A673 (cell line): ENCODE data around the gene MKRN2.

ENCODE experiments used
- EZH2 ChIP-seq: fragments of 200-600 bp; sonication (generic); IDR thresholded peaks from 2 replicates; pipeline ENCODE4 v1.6.1; 2017; ENCODE audit warnings: borderline replicate concordance, low read depth, mild to moderate bottlenecking, mixed read lengths, antibody characterized with exemption, low read length; ENCODE audit not compliant: poor library complexity, severe bottlenecking
- TF ChIP-seq, protein P1 (sequence below): fragments of 300-800, 200-600 bp; sonication (generic); conservative IDR thresholded peaks from 2 replicates; pipeline ENCODE4 v1.5.1; 2017; ENCODE audit warnings: low read depth, mild to moderate bottlenecking, antibody characterized with exemption, low read length, moderate library complexity, mixed read lengths

DNA sequence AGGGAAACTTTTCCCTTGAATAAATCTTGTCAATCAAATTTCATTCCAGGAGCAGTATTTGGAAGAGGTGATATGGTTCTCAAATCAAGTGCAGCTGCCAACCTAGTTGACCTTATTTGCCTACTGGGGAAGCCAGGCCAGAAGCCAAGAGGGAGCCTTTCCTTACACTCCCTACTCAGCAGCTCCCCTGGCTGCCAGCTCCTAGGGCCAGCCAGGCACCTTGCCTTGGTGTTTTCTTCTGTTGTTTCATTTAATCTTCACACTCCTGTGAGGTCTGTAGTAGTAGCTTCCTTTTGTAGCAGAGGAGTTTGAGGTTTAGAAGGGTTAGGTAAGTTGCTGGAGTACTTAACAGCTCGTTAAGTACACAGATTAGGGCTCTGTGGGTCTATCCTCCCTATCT lies 34.2 kb upstream of the MKRN2 start:
- TF ChIP-seq, protein P1, sequence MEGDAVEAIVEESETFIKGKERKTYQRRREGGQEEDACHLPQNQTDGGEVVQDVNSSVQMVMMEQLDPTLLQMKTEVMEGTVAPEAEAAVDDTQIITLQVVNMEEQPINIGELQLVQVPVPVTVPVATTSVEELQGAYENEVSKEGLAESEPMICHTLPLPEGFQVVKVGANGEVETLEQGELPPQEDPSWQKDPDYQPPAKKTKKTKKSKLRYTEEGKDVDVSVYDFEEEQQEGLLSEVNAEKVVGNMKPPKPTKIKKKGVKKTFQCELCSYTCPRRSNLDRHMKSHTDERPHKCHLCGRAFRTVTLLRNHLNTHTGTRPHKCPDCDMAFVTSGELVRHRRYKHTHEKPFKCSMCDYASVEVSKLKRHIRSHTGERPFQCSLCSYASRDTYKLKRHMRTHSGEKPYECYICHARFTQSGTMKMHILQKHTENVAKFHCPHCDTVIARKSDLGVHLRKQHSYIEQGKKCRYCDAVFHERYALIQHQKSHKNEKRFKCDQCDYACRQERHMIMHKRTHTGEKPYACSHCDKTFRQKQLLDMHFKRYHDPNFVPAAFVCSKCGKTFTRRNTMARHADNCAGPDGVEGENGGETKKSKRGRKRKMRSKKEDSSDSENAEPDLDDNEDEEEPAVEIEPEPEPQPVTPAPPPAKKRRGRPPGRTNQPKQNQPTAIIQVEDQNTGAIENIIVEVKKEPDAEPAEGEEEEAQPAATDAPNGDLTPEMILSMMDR = no peak
- no peak for TF ChIP-seq EZH2
